Prostate gland (tissue), 2 donors: Measurements from ENCODE around the gene CDC37.

Experiments used
- POLR2A ChIP-seq: fragments of 450-650 bp; IDR thresholded peaks from one replicate; pipeline ENCODE4 v1.6.1; 2016; ENCODE audit warnings: antibody characterized with exemption, mild to moderate bottlenecking
- TF ChIP-seq, protein P1 (sequence below), 4 experiments: fragments of 200-600 bp in 2 of 4; fragments of 450-650 bp in 2 of 4; sonication (generic) in 2 of 4; IDR thresholded peaks; 1 replicate in 3 of 4; 2 replicates in 1 of 4; pipeline ENCODE4 v1.5.1; 2016 to 2019; ENCODE audit warnings: antibody characterized with exemption in 4 of 4, mild to moderate bottlenecking in 2 of 4, moderate library complexity in 2 of 4

DNA sequence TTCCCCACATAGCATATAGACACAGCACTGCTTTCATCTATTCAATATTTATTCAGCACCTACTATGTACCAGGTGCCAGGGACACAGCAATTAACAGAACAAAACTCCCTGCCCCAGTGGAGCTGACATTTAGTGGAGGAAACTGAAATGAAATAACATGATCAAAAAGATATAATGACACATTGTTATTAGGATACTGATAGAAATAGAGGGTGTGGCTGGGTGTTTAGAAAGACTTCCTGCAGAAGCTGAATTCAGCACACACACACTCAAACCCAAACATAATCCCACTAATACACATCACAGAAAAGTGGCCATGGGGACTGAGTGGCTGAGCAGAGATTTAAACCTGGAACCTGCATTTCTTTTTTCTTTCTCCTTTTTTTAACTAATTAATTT, 3.8 kb upstream of the CDC37 start:
- TF ChIP-seq, protein P1, sequence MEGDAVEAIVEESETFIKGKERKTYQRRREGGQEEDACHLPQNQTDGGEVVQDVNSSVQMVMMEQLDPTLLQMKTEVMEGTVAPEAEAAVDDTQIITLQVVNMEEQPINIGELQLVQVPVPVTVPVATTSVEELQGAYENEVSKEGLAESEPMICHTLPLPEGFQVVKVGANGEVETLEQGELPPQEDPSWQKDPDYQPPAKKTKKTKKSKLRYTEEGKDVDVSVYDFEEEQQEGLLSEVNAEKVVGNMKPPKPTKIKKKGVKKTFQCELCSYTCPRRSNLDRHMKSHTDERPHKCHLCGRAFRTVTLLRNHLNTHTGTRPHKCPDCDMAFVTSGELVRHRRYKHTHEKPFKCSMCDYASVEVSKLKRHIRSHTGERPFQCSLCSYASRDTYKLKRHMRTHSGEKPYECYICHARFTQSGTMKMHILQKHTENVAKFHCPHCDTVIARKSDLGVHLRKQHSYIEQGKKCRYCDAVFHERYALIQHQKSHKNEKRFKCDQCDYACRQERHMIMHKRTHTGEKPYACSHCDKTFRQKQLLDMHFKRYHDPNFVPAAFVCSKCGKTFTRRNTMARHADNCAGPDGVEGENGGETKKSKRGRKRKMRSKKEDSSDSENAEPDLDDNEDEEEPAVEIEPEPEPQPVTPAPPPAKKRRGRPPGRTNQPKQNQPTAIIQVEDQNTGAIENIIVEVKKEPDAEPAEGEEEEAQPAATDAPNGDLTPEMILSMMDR (IDR thresholded peaks at IDR 0.05) = no peak
- TF ChIP-seq POLR2A = no peak
